Astrocyte (in vitro differentiated cells and primary cell): ENCODE measurements around the gene NCF2. TPM values are rescaled to one million over a fixed set of nuclear protein-coding genes. Genes with fewer than 3 reads are reported as not detected.

Source experiments
- DNase-seq: peaks from one replicate; pipeline ENCODE4 v3.0.0-alpha.2; 2010; ENCODE audit warnings: low read depth
- FAIRE-seq: peaks from 2 replicates; lab custom pipeline; 2011; peaks lifted over from hg19 to GRCh38; lab: Jason Lieb, UNC
- H2AFZ ChIP-seq: 2 replicates; pipeline ENCODE4 v1.6.0; 2012; ENCODE audit warnings: low read depth, low read length, inconsistent platforms
- H3K27ac ChIP-seq: 2 replicates; pipeline ENCODE4 v1.5.1; 2011; ENCODE audit warnings: low read depth, low read length, inconsistent platforms
- H3K27me3 ChIP-seq: 2 replicates; pipeline ENCODE4 v1.6.0; 2011; ENCODE audit warnings: low read length, inconsistent platforms; ENCODE audit not compliant: insufficient read depth
- H3K36me3 ChIP-seq: 2 replicates; pipeline ENCODE4 v1.5.1; 2011; ENCODE audit warnings: low read length, inconsistent platforms; ENCODE audit not compliant: insufficient read depth
- H3K4me1 ChIP-seq: 2 replicates; pipeline ENCODE4 v1.5.1; 2011; ENCODE audit warnings: low read length, inconsistent platforms; ENCODE audit not compliant: insufficient read depth
- H3K4me2 ChIP-seq: 2 replicates; pipeline ENCODE4 v1.6.0; 2012; ENCODE audit warnings: low read length, inconsistent platforms
- H3K4me3 ChIP-seq: 2 replicates; pipeline ENCODE4 v1.5.1; 2011; ENCODE audit warnings: low read depth, mild to moderate bottlenecking, low read length, inconsistent platforms; ENCODE audit not compliant: insufficient read depth
- H3K79me2 ChIP-seq: 2 replicates; pipeline ENCODE4 v1.6.0; 2012; ENCODE audit warnings: mild to moderate bottlenecking, low read length, inconsistent platforms; ENCODE audit not compliant: insufficient read depth
- H3K9ac ChIP-seq: 2 replicates; pipeline ENCODE4 v1.6.0; 2012; ENCODE audit warnings: mild to moderate bottlenecking, low read length, inconsistent platforms
- H3K9me3 ChIP-seq: 2 replicates; pipeline ENCODE4 v1.5.1; 2012; ENCODE audit warnings: low read depth, mild to moderate bottlenecking, low read length, inconsistent platforms; ENCODE audit not compliant: insufficient read depth
- H4K20me1 ChIP-seq: 2 replicates; pipeline ENCODE4 v1.6.0; 2012; ENCODE audit warnings: low read length, inconsistent platforms; ENCODE audit not compliant: insufficient read depth
- H3K27ac Mint-ChIP-seq: one replicate; pipeline ENCODE4 v1.8.0; 2021; ENCODE audit warnings: mild to moderate bottlenecking, mixed read lengths; ENCODE audit not compliant: unreplicated experiment
- H3K27me3 Mint-ChIP-seq: one replicate; pipeline ENCODE4 v1.8.0; 2021; ENCODE audit warnings: low read depth, mixed read lengths; ENCODE audit not compliant: unreplicated experiment
- H3K36me3 Mint-ChIP-seq: one replicate; pipeline ENCODE4 v1.8.0; 2021; ENCODE audit warnings: low read depth, mixed read lengths; ENCODE audit not compliant: unreplicated experiment
- H3K4me1 Mint-ChIP-seq: one replicate; pipeline ENCODE4 v1.8.0; 2021; ENCODE audit warnings: low read depth, mixed read lengths; ENCODE audit not compliant: unreplicated experiment
- H3K4me3 Mint-ChIP-seq: one replicate; pipeline ENCODE4 v1.8.0; 2021; ENCODE audit warnings: mild to moderate bottlenecking, moderate library complexity, mixed read lengths; ENCODE audit not compliant: unreplicated experiment
- H3K9me3 Mint-ChIP-seq: one replicate; pipeline ENCODE4 v1.8.0; 2021; ENCODE audit warnings: mild to moderate bottlenecking, mixed read lengths; ENCODE audit not compliant: unreplicated experiment
- EZH2 ChIP-seq: IDR thresholded peaks from 2 replicates; pipeline ENCODE4 v1.6.1; 2012; ENCODE audit warnings: mild to moderate bottlenecking, low read length, inconsistent platforms; ENCODE audit not compliant: insufficient read depth
- total RNA-seq: library from RNA; stranded (reverse); gene quantifications from 2 replicates; pipeline ENCODE4 v1.2.1, GENCODE V29; 2021
- TF ChIP-seq, protein P1 (sequence below): IDR thresholded peaks from 2 replicates; pipeline ENCODE4 v1.5.1; 2011; ENCODE audit warnings: low read depth, mild to moderate bottlenecking, inconsistent platforms, low read length, moderate library complexity; ENCODE audit not compliant: insufficient read depth

NCF2 gene
- total RNA-seq, 1 donor from 2014 or later = 4.3 TPM

GRCh38 chr1:183633676-183634343, 43.6 kb upstream of the NCF2 start:
- Histone ChIP-seq H4K20me1 (peaks cover 33% of the 10 kb centered on the region), H3K4me2 (peak overlapping the region; percentile 85), H3K4me3 (peak overlapping the region; percentile 90), H3K36me3 (peaks cover 30% of the 10 kb centered on the region), H3K9me3 (no peaks in the 10 kb centered on the region), H3K27me3 (no peaks in the 10 kb centered on the region), H3K4me1 (peaks cover 22% of the 10 kb centered on the region), H3K27ac (peak overlapping the region; percentile 90), H2AFZ (no peak overlapping the region), H3K9ac (peak overlapping the region; percentile 94), H3K79me2 (peaks cover 81% of the 10 kb centered on the region)
- Mint-ChIP-seq H3K27ac (peak overlapping the region; percentile 80), H3K27me3 (no peaks in the 10 kb centered on the region), H3K9me3 (no peaks in the 10 kb centered on the region), H3K4me1 (peaks cover 9% of the 10 kb centered on the region), H3K4me3 (peak overlapping the region; percentile 99), H3K36me3 (peaks cover 3% of the 10 kb centered on the region)
- DNase-seq (peak; percentile 87), FAIRE-seq (peak; percentile 9)
- TF ChIP-seq, protein P1, sequence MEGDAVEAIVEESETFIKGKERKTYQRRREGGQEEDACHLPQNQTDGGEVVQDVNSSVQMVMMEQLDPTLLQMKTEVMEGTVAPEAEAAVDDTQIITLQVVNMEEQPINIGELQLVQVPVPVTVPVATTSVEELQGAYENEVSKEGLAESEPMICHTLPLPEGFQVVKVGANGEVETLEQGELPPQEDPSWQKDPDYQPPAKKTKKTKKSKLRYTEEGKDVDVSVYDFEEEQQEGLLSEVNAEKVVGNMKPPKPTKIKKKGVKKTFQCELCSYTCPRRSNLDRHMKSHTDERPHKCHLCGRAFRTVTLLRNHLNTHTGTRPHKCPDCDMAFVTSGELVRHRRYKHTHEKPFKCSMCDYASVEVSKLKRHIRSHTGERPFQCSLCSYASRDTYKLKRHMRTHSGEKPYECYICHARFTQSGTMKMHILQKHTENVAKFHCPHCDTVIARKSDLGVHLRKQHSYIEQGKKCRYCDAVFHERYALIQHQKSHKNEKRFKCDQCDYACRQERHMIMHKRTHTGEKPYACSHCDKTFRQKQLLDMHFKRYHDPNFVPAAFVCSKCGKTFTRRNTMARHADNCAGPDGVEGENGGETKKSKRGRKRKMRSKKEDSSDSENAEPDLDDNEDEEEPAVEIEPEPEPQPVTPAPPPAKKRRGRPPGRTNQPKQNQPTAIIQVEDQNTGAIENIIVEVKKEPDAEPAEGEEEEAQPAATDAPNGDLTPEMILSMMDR = peak; percentile 67
- TF ChIP-seq EZH2 = no peak

- peaks cover 12% of the 10 kb centered on the region for H3K4me1 Mint-ChIP-seq
- no peaks in the 10 kb centered on the region for H3K9me3 Mint-ChIP-seq
- peak overlapping the region; percentile 99 for H3K4me3 Mint-ChIP-seq
- no peaks in the 10 kb centered on the region for H3K9me3 ChIP-seq
- H3K36me3 Mint-ChIP-seq = peaks cover 3% of the 10 kb centered on the region
- H3K9ac ChIP-seq = peak overlapping the region; percentile 94
- DNase-seq (no peak), FAIRE-seq (no peak)
- no peak for TF ChIP-seq EZH2
- TF ChIP-seq, protein P1 = no peak
- H3K27me3 ChIP-seq = no peaks in the 10 kb centered on the region
- peaks cover 26% of the 10 kb centered on the region for H3K4me1 ChIP-seq
- H3K4me3 ChIP-seq = peak overlapping the region; percentile 90
- H3K27me3 Mint-ChIP-seq = no peaks in the 10 kb centered on the region
- H3K4me2 ChIP-seq = peak overlapping the region; percentile 85
- peaks cover 89% of the 10 kb centered on the region for H3K79me2 ChIP-seq
- H4K20me1 ChIP-seq = peaks cover 41% of the 10 kb centered on the region
- no peak overlapping the region for H2AFZ ChIP-seq
- peaks cover 35% of the 10 kb centered on the region for H3K36me3 ChIP-seq
- H3K27ac Mint-ChIP-seq = no peak overlapping the region
- no peak overlapping the region for H3K27ac ChIP-seq
These were observed 42.7 kb upstream of the NCF2 start for GRCh38 chr1:183632964-183633363.

DNA sequence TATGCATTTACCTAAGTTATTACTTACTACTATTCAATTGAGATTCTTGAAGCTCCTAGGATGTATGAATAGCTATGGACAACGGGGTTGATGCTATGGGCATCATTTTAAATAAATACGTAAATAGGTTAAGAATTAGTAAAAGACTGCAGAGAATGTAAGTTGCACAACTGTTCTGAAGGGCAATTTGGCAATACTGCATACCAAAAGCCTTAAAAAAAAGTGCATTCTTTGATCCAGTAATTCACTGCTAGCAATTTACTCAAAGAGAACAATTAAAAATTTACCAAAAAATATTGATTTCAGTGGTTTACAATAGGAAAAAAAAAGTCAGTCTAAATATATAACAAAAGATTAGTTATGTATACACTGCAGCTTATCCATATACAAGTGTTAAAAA, 41.9 kb upstream of the NCF2 start:
- Mint-ChIP-seq H3K4me3 (peak overlapping the region; percentile 99), H3K4me1 (peaks cover 12% of the 10 kb centered on the region), H3K27me3 (no peaks in the 10 kb centered on the region), H3K27ac (no peak overlapping the region), H3K36me3 (peaks cover 3% of the 10 kb centered on the region), H3K9me3 (no peaks in the 10 kb centered on the region)
- FAIRE-seq (no peak), DNase-seq (peak; percentile 65)
- peaks cover 90% of the 10 kb centered on the region for H3K79me2 ChIP-seq
- no peaks in the 10 kb centered on the region for H3K27me3 ChIP-seq
- peaks cover 46% of the 10 kb centered on the region for H4K20me1 ChIP-seq
- H2AFZ ChIP-seq = no peak overlapping the region
- H3K4me3 ChIP-seq = peak overlapping the region; percentile 90
- peaks cover 41% of the 10 kb centered on the region for H3K36me3 ChIP-seq
- peaks cover 26% of the 10 kb centered on the region for H3K4me1 ChIP-seq
- TF ChIP-seq, protein P1 = no peak
- no peak for TF ChIP-seq EZH2
- H3K4me2 ChIP-seq = peak overlapping the region; percentile 85
- peak overlapping the region; percentile 94 for H3K9ac ChIP-seq
- H3K27ac ChIP-seq = peak overlapping the region; percentile 6
- H3K9me3 ChIP-seq = no peaks in the 10 kb centered on the region
